Muscle of leg (tissue), 11 donors: ENCODE data around the gene CXXC5. TPM values are rescaled to one million over a fixed set of nuclear protein-coding genes. Genes with fewer than 3 reads are reported as not detected.

Source experiments
- DNase-seq: peaks from one replicate; pipeline ENCODE4 v3.0.0; 2013
- H3K27ac ChIP-seq: one replicate; pipeline ENCODE4 v1.5.1; 2013; ENCODE audit warnings: mild to moderate bottlenecking, low read length, control low read depth
- H3K27me3 ChIP-seq: one replicate; pipeline ENCODE4 v1.6.1; 2013; ENCODE audit warnings: low read length; ENCODE audit not compliant: control insufficient read depth, insufficient read depth
- H3K36me3 ChIP-seq: one replicate; pipeline ENCODE4 v1.6.1; 2013; ENCODE audit warnings: low read length; ENCODE audit not compliant: control insufficient read depth, insufficient read depth
- H3K4me1 ChIP-seq: one replicate; pipeline ENCODE4 v1.6.1; 2013; ENCODE audit warnings: low read length; ENCODE audit not compliant: control insufficient read depth, insufficient read depth
- H3K4me3 ChIP-seq: one replicate; pipeline ENCODE4 v1.5.1; 2013; ENCODE audit warnings: low read length, control low read depth
- H3K9me3 ChIP-seq: replicated peaks from 2 replicates; pipeline ENCODE4 v1.6.1; 2013; ENCODE audit warnings: low read depth, low read length; ENCODE audit not compliant: control insufficient read depth
- WGBS: methylation state at CpG from one replicate; pipeline ENCODE4 v1.1.5; 2013; ENCODE audit warnings: missing lambda C conversion rate; ENCODE audit not compliant: insufficient coverage; 5-methylcytosine and 5-hydroxymethylcytosine counted together
- polyA plus RNA-seq, 8 donors: library from polyadenylated mRNA; unstranded; fragments of 120-200 nt; gene quantifications; one replicate each; pipeline versions ENCODE4 v1.2.1 to v1.2.3, GENCODE V29; 2013; ENCODE audit warnings: inconsistent platforms in 1 of 8, low replicate concordance in 1 of 8; ENCODE audit not compliant: insufficient read length in 8 of 8, insufficient read depth in 1 of 8
- total RNA-seq: library from RNA; stranded (reverse); fragments of 120-200 nt; gene quantifications from one replicate; pipeline ENCODE4 v1.2.4, GENCODE V29; 2013

The CXXC5 gene
- total and polyA plus RNA-seq, 9 donors, result 63.3 to 93.0 (median 79.9) TPM

DNA sequence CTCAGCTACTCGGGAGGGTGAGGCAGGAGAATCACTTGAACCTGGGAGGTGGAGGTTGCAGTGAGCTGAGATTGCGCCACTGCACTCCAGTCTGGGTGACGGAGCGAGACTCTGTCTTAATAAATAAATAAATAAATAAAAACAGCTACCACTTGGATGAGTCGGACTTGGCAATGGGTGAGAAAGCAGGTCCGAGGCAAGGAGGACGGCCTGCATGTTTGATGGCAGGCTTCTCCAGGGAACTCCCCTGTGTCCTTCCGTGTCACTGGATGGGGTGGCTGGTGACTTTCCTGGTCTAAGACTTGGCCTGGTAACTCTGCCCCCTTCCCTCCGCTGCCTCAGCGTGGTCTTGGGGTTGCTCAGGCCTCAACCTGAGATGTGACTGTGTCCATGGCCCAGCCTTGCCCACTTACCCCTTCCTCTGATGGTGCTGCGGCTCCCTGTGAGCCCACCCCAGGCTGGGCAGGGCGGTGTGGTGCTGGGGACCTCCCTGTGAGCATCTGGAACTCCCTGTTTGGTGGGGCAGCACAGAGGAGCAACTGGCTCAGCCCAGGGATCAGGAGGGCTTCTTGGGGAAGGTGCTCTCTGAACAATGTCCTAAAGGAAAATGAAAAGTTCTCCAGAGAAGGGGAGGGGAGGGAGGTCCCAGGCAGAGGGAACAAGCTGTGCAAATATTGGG is 85.0 kb downstream of the CXXC5 start:
- 87% methylated on average over 8 of the region's 12 CpGs for WGBS
- Histone ChIP-seq H3K4me1 (peaks cover 14% of the 10 kb centered on the region), H3K9me3 (no peaks in the 10 kb centered on the region), H3K27ac (no peak overlapping the region), H3K36me3 (no peaks in the 10 kb centered on the region), H3K4me3 (no peak overlapping the region), H3K27me3 (peaks cover under 1% of the 10 kb centered on the region)
- DNase-seq, result no peak

Other genes starting within 250 kb of the CXXC5 start
- 12.5 TPM for gene SPATA24, start 244.3 kb upstream of the CXXC5 start, total RNA-seq
- gene SPATA24, start 244.3 kb upstream of the CXXC5 start, polyA plus RNA-seq, result 10 to 100 TPM in 5 of 8 donors, 1 to 10 TPM in 3; 6.9 to 14.5 (median 10.1) TPM
- 15.3 TPM for gene DNAJC18, start 208.8 kb upstream of the CXXC5 start, total RNA-seq
- gene DNAJC18, start 208.8 kb upstream of the CXXC5 start, polyA plus RNA-seq, result 10 to 100 TPM; 15.9 to 29.9 (median 20.5) TPM
- 36.0 TPM for gene ECSCR, start 185.6 kb upstream of the CXXC5 start, total RNA-seq
- 10 to 100 TPM; 30.9 to 47.9 (median 35.7) TPM for gene ECSCR, start 185.6 kb upstream of the CXXC5 start, polyA plus RNA-seq
- gene SMIM33, start 177.3 kb upstream of the CXXC5 start, total RNA-seq, result not detected
- gene SMIM33, start 177.3 kb upstream of the CXXC5 start, polyA plus RNA-seq, result under 1 TPM in 2 of 8 donors, not detected in 6; 0.05 to 0.16 TPM
- 19.3 TPM for gene STING1, start 165.6 kb upstream of the CXXC5 start, total RNA-seq
- 10 to 100 TPM; 32.8 to 43.6 (median 37.7) TPM for gene STING1, start 165.6 kb upstream of the CXXC5 start, polyA plus RNA-seq
- 93.2 TPM for gene UBE2D2, start 87.0 kb upstream of the CXXC5 start, total RNA-seq
- 100 to 1,000 TPM; 102 to 127 (median 112) TPM for gene UBE2D2, start 87.0 kb upstream of the CXXC5 start, polyA plus RNA-seq
- gene PSD2, start 147.5 kb downstream of the CXXC5 start, total RNA-seq, result 0.18 TPM
- under 1 TPM; 0.20 to 0.47 (median 0.31) TPM for gene PSD2, start 147.5 kb downstream of the CXXC5 start, polyA plus RNA-seq